ENCODE results near the gene ZNF438.
A peak's percentile ranks its signal among the peaks of the same experiment; 100 is the strongest.
"Not testable (repeated sequence)": the region's sequence is repeated elsewhere in the genome, so short reads cannot be mapped to it uniquely, and the experiment has no call there.

ZNF438 gene, protein sequence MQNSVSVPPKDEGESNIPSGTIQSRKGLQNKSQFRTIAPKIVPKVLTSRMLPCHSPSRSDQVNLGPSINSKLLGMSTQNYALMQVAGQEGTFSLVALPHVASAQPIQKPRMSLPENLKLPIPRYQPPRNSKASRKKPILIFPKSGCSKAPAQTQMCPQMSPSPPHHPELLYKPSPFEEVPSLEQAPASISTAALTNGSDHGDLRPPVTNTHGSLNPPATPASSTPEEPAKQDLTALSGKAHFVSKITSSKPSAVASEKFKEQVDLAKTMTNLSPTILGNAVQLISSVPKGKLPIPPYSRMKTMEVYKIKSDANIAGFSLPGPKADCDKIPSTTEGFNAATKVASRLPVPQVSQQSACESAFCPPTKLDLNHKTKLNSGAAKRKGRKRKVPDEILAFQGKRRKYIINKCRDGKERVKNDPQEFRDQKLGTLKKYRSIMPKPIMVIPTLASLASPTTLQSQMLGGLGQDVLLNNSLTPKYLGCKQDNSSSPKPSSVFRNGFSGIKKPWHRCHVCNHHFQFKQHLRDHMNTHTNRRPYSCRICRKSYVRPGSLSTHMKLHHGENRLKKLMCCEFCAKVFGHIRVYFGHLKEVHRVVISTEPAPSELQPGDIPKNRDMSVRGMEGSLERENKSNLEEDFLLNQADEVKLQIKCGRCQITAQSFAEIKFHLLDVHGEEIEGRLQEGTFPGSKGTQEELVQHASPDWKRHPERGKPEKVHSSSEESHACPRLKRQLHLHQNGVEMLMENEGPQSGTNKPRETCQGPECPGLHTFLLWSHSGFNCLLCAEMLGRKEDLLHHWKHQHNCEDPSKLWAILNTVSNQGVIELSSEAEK

DNA sequence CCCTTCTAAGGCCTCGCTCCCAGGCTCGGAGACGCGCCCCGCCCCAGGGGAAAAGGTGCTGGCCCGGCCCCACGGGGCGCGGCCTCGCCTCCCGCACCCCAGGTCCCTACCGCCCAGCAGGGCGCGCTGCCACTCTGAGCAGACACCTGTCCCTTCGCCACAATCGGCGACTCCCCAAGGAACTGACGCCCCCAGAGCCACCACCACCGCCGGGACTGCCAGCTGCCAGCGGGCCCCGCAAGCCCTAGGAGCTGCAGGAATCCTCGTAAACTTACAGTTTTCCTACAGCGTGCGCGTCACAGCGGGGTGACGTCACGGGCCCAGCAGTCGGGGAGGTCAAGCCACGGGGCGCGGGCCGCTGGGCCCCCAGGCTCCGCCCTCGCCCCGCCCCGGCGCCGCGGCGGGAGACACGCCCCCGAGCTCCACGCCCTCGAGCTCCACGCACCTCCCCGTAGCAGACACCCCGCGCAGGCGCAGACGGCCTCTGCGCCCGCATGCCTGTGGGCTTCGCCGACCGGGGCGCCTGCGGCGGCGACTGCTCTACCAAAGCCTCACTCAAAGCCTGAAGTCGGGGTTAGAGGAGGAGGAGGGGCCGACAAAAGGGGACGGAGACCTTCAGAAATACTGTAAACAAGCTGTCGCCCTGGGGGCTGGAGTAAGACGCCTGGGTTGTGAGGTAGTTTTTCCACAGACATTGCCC is at the start of gene ZNF438:
Gene ZNF438, minus strand, starts transcription at position 308 of the 700 bp plus-strand sequence. CDS start 154,831 bp downstream, outside the sequence.
- H3K27ac ChIP-seq = peak within 1 kb of the TSS; percentile 92
- peak; percentile 57 for DNase-seq (ENCODE audit: low read depth, low spot score)

DNA sequence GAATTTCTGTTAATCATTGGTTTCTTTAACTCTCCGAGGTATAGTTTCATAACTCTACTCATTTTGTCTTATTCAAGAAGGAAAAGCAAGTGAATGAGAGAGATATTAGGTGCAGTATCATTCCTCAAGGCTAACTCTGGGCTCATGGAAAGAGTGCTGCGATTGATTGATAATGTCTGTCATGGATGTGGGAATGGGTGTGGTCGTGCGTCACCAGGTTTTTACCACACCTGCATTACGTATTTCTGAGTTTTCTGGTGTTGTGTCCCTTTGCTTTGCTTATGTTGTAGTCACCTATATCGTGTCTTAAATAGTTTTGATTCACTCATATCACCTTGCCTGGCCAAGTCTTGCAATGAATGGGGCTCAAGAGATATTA is 44.9 kb upstream of the ZNF438 start:
- peak overlapping the region; percentile 77 for H3K27ac ChIP-seq
- DNase-seq (ENCODE audit: low read depth, low spot score) = no peak

DNA sequence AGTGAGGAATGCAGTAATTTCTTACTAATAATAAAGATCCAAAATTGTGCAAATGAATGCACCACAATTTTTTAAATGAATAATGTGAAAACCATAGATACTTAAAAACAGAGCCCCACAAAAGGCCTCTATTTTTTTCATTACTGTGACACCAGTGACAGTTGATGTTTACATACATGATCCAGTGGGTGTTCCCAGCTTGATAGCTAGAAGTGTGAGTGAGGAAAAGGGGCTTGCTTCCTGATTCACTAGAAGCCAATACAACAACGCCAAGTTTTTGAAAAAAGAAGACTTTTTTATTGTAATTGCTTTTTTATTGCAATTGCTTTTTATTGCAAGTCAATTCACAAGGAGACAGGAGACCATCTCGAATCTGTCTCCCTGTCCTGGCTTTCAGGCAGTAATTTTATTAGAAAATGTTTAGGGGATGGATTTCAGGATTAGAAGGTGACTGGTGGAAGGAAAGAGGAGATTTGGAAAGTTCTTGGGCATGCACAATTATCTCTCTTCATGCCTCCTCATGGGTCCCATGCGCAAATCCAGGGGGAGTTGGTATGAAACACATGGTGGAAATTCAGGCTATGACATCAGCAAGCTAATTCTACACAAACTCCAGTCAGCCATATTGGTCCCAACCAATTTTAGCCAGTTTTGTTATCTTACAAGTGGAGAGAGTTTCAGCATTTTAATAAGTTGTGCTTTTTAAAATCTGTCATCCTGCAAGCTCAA is 44.4 kb upstream of the ZNF438 start:
- DNase-seq (ENCODE audit: low read depth, low spot score) = no peak
- peak overlapping the region; percentile 77 for H3K27ac ChIP-seq

DNA sequence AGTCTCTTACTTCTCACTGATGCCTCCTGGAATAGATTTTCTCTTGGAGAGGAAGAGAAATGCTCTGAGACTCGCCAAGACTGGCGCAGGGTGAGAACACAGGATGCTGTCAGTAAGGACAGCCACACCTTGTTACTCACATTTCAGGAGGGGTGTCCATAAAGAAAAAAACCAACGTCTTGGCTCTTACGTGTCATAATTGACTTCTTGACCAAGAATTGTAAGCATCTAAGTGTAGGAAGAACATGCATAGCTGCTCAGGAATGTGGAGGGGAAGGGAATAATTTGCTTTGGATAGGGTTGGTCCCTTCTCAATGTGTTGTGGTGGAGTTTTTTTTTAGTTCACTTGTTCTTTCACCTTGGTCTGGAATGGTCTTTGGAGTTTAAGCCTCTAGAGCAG is 43.8 kb upstream of the ZNF438 start:
- DNase-seq (ENCODE audit: low read depth, low spot score) = peak; percentile 77

DNA sequence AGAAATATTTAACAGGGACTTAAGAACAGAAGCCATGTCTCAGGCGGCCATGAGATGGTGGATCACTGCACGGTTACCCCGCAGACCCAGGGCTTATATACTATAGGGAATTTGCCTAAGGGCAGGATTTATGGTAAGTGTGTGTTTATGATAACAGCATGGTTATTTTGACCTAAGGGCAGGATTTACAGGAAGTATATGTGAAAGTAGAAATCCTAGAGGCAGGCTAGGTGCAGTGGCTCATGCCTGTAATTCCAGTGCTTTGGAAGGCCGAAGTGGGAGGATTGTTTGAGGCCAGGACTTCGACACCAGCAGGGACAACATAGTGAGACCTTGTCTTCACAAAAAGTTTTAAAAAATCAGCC is 43.0 kb upstream of the ZNF438 start:
- DNase-seq (ENCODE audit: low read depth, low spot score) = no peak
- H3K27ac ChIP-seq = peak overlapping the region; percentile 77

More for the DNA sequence above, 43.8 kb upstream of the ZNF438 start:
- peak overlapping the region; percentile 77 for H3K27ac ChIP-seq

DNA sequence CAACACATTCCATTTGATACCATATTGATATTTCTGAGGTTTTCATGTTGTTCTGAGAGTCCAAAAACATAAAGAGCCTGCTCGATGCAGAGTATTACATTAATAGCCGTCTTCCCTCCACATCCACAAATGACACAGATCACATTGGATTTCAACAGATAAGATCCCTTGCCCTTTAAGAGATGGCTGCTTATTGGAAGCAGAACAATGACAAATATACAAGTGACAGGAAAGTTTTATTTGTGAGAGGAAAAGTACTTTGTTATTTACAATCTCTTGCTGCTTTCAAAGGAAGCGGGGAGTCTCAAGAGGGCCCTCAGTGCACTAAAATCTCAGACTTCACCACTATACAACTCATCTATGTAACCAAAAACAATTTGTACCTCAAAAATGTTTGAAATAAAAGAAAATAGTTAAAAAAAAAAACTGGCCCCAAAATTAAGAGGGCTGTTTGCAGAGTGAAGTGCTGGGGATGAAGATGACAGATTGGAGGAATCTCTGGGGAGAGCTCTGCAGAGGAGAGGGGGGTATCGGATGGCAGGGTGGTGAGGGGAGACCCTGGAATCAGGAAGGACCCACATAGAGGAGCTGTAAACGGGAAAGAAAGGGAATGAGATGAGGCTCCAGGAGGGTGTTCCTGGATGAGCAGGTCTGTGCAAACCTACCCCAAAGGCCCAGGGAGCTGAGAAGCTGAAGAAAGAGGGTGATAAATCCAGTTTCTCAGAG is 42.5 kb upstream of the ZNF438 start:
- H3K27ac ChIP-seq = peak overlapping the region; percentile 77
- no peak for DNase-seq (ENCODE audit: low read depth, low spot score)

DNA sequence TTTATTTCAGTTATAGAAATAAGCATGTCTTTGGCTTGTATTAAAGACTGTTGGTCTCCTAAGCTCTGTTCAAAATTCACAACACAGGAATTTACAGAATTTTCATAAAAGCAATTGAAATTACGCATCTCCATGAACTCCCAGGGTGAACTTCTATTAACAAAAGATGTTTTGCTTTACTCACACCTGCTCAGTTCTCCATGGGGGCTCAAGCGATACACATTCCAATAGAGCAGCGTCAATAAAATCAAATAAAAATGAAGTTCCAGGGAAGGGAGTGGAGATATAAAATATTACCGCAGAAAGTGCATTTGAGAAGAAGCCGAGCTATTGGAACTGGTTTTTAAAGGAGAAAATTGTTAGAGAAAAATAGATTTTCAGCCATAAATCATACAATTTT is 41.5 kb upstream of the ZNF438 start:
- DNase-seq (ENCODE audit: low read depth, low spot score) = no peak
- H3K27ac ChIP-seq = no peak overlapping the region

DNA sequence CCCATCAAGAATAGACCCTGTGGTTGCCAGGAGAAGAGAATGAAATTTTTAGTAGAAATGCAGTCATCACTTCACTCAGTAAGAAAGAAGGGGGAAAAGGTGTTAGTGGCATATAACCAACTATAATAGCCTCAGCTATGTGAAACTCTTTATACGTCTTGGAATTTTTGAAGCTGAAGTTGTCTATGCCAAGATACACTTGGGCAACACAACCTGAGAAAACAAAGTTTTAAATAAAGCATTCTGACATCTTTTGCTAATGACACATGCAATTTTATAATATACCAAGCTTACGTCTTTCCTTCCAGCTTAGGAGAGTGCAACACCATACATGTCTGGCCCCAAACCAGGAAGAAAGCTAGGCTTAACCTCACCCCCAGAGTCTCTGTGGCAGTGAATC is 40.8 kb upstream of the ZNF438 start:
- DNase-seq (ENCODE audit: low read depth, low spot score) = no peak
- H3K27ac ChIP-seq = no peak overlapping the region

DNA sequence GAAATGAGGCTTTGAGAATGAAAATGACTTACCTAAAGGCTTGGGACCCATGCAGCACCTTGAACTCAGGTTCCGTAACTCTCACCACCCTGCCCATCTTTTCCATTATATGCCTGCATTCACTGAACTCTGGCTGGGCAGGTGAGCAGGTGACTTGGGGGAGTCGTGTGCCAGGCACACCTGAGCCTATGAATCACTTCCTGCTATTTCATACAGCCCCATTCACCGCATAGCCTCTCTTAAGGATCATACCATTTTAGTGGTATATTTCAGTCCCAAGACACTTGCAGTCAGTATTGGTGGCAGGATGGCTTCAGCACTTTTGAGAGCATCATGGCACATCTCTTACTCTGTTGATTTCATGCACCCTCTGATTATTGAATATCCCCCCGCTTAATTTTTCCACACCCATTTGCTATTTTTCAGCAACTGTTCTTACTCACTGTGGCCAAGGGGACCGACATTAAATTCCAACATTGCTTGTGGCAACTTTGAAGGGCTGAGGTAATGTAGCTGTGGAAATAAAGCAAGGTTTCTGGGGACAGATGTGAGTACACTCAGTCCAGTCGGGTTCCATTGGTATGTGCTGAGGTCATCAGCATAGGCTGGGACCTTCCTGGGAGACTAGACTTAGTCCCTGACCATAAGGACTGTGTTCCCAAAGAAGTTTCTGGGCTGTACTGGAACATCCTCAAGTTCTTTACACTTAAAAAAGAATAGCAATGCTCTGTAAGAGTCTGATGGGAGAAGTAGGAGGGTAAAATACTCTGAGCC is 39.8 kb upstream of the ZNF438 start:
- no peak for DNase-seq (ENCODE audit: low read depth, low spot score)

DNA sequence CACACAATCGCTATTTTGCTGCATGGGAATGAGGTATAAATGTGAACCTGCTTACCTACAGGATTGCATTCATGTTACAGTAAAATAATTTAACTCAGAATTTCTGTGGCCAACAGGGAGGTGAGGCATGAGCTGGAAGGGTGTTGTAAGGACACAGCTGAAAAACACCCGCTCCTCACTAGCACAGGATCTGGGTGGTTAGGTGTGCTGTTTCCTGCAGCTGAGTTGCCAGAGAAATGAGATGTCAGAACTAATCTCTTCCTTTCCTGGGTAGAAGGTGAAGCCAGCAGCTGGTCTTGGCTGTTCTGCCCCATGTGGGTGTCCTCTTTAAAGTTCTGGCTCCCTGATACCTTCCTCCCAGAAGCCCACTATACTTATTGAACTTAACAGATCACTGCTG is 39.0 kb upstream of the ZNF438 start:
- DNase-seq (ENCODE audit: low read depth, low spot score) = no peak
- H3K27ac ChIP-seq = peak overlapping the region; percentile 24

More for the DNA sequence above, 39.8 kb upstream of the ZNF438 start:
- peak overlapping the region; percentile 24 for H3K27ac ChIP-seq

DNA sequence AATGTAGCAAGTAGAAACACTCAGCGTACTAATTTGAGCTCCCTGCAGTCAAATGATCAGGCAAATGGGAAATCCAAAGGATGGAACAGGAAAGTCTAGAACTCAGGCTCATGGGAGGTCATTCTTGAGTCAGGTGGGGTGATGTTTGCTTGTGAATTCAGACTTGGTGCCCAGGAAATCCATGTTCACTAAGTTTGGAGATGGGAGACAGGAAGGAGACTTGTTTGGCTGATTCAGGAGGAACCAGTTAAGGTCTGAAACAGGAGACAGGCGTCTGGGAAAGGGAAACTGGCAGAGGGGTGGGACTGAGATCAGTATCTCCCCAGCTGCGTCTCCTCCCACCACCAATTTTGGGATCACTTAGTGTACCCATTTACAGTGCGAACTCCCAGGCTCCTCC is 38.4 kb upstream of the ZNF438 start:
- H3K27ac ChIP-seq = no peak overlapping the region
- DNase-seq (ENCODE audit: low read depth, low spot score) = no peak

DNA sequence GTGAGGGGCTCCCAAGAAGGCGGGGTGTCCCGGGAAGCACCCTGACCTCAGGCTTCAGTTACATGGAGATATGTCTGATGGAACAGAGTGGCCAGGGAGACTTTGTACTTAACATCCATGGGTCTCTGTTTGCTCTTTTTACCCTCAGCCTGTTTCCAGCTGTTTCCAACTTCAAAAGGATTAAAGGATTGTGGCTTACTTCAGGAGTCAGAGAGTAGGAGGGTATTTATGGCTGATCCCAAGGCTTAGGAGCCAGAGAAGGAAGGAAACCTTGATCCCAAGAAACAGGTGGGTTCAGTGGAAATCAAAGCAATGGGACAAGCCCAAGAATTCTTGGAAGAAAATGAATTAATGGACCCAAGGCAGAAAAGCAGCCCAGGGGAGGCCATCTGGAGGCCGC is 37.7 kb upstream of the ZNF438 start:
- H3K27ac ChIP-seq = no peak overlapping the region
- no peak for DNase-seq (ENCODE audit: low read depth, low spot score)

DNA sequence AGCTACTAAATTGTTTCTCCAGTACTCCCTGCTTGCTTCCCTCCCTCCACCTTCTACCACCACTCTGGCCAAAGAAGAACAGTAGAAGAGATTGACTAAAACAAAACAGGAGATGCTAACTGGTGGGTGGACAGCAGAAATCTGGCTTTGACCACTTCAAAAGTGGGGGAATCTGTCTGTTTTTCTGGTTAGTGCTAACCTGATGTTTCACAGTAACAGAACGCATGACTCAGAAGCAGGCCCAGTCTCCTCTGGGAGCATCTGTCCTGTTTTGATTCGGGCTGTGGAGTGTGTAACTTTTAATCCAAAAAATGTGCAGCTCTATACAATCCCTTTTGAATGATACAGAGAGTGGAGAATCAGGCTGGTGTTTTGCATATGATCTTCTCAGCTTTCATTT is 32.7 kb upstream of the ZNF438 start:
- DNase-seq (ENCODE audit: low read depth, low spot score) = no peak
- no peak overlapping the region for H3K27ac ChIP-seq

DNA sequence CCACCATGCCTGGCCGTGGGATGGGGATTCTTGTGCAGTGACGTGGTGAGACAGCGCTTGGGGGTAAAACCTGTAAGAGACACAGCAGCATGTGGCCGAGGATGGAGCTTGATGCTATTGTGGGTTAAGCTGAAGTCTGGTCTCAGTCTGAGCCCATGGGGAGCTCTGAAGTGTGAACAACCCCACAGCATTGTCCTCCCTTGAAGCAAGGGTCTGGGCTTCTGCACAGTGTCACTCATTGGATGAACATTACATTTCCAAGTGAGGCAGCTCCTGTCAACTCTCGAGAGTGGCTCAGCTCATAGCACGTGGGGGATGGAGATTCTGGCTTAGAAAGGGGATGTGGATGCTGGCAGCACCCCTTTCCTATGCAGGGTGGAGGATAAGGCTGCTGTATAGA is 32.2 kb upstream of the ZNF438 start:
- no peak overlapping the region for H3K27ac ChIP-seq
- no peak for DNase-seq (ENCODE audit: low read depth, low spot score)

DNA sequence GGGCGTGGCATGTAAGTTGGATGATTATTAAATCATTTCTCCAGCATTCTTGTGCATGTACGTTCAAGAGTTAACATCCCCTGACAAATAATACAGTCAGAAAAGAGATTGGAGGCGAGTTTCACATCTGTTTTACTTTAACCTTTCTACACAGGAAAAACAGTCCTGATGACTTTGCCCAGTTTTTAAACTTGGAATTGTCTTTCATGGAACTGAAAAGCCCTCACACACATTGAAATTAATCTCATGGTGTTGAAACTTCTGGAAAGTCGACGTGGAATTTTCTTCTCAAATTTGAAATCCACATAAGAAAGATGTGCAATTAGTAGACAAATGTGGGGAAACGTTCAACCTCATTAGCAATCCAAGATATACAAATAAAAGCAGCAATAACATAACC is 31.2 kb upstream of the ZNF438 start:
- DNase-seq (ENCODE audit: low read depth, low spot score) = no peak

DNA sequence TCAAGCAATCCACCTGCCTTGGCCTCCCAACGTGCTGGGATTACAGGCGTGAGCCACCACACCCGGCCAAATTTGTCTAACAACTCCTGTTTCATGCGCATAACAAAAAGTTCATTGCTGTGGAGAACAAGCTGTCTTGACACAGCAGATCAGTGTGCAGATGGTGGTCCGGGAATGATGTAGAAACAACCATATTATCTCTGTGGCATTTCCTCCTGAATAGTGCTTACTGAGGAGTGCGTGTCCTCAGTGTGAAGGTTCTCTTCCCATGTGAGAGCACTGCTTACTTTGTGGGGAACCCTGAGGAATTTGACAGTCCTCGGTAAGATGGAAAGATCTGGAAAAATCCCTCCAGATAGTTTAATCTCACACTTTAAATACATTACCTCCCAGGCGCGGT is 30.3 kb upstream of the ZNF438 start:
- no peak overlapping the region for H3K27ac ChIP-seq
- DNase-seq (ENCODE audit: low read depth, low spot score) = no peak

More for the DNA sequence above, 31.2 kb upstream of the ZNF438 start:
- H3K27ac ChIP-seq = no peak overlapping the region

DNA sequence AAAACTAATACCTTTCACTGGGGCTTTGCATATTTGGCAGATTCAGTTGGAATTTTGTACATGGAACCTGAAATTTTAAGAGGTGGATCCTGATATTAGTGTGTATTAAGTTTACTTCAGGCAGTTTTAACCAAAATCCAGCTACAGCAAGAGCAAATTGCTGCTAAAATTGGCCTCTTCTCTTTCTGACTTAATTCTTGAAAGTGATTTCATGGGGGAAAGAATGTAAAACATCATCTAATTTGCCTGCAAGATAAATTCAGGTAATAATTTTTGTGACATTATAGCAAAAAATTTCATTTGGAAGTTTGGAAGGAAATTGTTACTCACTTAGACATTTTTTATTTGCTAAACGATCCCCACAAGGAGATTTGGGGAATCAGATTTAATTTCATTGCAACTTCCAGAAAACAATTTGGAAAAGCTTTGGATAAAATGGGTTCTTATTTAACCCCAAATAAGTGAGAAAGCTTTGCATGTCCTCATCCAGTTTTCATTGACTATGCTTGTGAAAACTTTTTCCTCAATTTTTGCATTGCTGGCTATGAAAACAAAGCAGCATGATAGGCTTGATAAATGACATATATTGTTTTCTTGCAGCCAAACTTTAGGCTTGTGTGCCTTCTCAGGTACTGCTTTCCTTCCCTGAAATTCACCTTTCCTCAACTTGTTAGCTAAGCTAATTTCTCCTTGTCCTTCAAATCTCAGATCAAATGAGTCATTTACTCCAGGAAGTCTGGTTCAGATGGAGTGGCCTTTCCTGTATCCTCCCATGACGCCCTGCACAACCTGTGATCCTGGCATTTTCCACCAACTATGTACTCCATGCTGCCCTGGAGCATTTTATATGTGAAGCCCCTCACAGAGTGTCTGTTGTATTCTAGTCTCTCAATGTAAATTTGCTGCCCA is 27.4 kb upstream of the ZNF438 start:
- no peak for DNase-seq (ENCODE audit: low read depth, low spot score)
- H3K27ac ChIP-seq = no peak overlapping the region

DNA sequence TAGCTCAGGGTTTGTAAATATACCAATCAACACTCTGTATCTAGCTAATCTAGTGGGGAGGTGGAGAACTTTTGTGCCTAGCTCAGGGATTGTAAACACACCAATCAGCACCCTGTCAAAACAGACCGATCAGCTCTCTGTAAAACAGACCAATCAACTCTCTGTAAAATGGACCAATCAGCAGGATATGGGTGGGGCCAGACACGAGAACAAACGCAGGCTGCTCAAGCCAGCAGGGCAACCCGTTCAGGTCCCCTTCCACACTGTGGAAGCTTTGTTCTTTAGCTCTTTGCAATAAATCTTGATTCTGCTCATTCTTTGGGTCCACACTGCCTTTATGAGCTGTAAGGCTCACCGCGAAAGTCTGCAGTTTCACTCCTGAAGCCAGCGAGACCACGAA is 25.0 kb upstream of the ZNF438 start:
- DNase-seq (ENCODE audit: low read depth, low spot score); H3K27ac ChIP-seq: not testable (repeated sequence)
